Measurements from ENCODE around the gene TROAP. TPM values are rescaled to one million over a fixed set of nuclear protein-coding genes. Genes with fewer than 3 reads are reported as not detected.
"Not testable (repeated sequence)": the region's sequence is repeated elsewhere in the genome, so short reads cannot be mapped to it uniquely, and the experiment has no call there.

Gene TROAP
- total RNA-seq, 1 donor from 2014 or later, result 3.1 TPM

DNA sequence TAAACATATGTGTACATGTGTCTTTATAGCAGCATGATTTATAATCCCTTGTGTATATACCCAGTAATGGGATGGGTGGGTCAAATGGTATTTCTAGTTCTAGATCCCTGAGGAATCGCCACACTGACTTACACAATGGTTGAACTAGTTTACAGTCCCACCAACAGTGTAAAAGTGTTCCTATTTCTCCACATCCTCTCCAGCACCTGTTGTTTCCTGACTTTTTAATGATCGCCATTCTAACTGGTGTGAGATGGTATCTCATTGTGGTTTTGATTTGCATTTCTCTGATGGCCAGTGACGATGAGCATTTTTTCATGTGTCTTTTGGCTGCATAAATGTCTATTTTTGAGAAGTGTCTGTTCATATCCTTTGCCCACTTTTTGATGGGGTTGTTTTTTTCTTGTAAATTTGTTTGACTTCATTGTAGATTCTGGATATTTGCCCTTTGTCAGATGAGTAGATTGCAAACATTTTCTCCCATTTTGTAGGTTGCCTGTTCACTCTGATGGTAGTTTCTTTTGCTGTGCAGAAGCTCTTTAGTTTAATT is 12.5 kb upstream of the TROAP start:
- not testable (repeated sequence) for H3K4me3 ChIP-seq (ENCODE audit: low read length in 3 of 3); H3K4me1 ChIP-seq (ENCODE audit: control insufficient read depth in 3 of 3, insufficient read depth in 3 of 3, low read length in 3 of 3); H3K9ac ChIP-seq (ENCODE audit: low read depth in 1 of 3, low read length in 3 of 3); H3K27ac ChIP-seq (ENCODE audit: low read depth, low read length); H3K9me3 ChIP-seq (ENCODE audit: control insufficient read depth in 3 of 3, low read length in 3 of 3); H3K27me3 ChIP-seq (ENCODE audit: control insufficient read depth in 3 of 3, insufficient read depth in 3 of 3, low read length in 3 of 3); H3K36me3 ChIP-seq (ENCODE audit: control insufficient read depth in 3 of 3, insufficient read depth in 3 of 3, low read length in 3 of 3)

DNA sequence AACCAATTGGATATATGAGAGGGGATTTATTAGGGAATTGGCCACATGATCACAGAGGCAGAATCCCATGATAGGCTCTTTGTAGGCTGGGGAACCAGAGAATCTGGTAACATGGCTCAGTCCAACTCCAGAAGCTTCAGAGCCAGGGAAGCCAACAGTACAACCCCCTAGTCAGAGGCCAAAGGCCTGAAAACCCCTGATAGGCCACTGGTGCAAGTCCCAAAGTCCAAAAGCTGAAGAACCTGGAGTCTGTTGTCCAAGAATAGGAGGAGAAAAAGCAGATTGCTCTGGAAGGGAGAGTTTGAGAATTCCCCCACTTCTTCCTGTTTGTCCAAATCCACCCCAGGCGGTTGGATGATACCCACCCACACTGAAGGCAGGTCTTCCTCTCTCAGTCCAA is 8.2 kb upstream of the TROAP start:
- Histone ChIP-seq H3K4me1 (ENCODE audit: control insufficient read depth in 3 of 3, insufficient read depth in 3 of 3, low read length in 3 of 3) (no peaks in the 10 kb centered on the region), H3K27me3 (ENCODE audit: control insufficient read depth in 3 of 3, insufficient read depth in 3 of 3, low read length in 3 of 3) (no peaks in the 10 kb centered on the region), H3K36me3 (ENCODE audit: control insufficient read depth in 3 of 3, insufficient read depth in 3 of 3, low read length in 3 of 3) (no peaks in the 10 kb centered on the region), H3K9ac (ENCODE audit: low read depth in 1 of 3, low read length in 3 of 3) (no peak overlapping the region), H3K4me3 (ENCODE audit: low read length in 3 of 3) (no peak overlapping the region), H3K9me3 (ENCODE audit: control insufficient read depth in 3 of 3, low read length in 3 of 3) (no peaks in the 10 kb centered on the region), H3K27ac (ENCODE audit: low read depth, low read length) (no peak overlapping the region)

DNA sequence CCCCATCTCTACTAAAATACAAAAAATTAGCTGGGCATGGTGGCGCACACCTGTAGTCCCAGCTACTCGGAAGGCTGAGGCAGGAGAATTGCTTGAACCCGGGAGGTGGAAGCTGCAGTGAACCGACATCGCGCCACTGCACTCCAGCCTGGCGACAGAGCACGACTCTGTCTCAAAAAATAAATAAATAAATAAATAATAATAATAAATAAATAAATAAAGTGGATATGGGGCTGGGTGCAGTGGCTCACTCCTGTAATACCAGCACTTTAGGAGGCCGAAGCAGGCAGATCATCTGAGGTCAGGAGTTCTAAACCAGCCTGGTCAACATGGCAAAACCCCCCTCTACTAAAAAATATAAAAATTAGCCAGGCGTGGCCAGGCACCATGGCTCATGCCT is 5.9 kb upstream of the TROAP start:
- not testable (repeated sequence) for H3K9me3 ChIP-seq (ENCODE audit: control insufficient read depth in 3 of 3, low read length in 3 of 3); H3K9ac ChIP-seq (ENCODE audit: low read depth in 1 of 3, low read length in 3 of 3); H3K27ac ChIP-seq (ENCODE audit: low read depth, low read length); H3K27me3 ChIP-seq (ENCODE audit: control insufficient read depth in 3 of 3, insufficient read depth in 3 of 3, low read length in 3 of 3); H3K4me3 ChIP-seq (ENCODE audit: low read length in 3 of 3); H3K36me3 ChIP-seq (ENCODE audit: control insufficient read depth in 3 of 3, insufficient read depth in 3 of 3, low read length in 3 of 3); H3K4me1 ChIP-seq (ENCODE audit: control insufficient read depth in 3 of 3, insufficient read depth in 3 of 3, low read length in 3 of 3)

GRCh38 chr12:49320411-49321103 is 2.5 kb upstream of the TROAP start:
- not testable (repeated sequence) for H3K27me3 ChIP-seq (ENCODE audit: control insufficient read depth in 3 of 3, insufficient read depth in 3 of 3, low read length in 3 of 3); H3K4me3 ChIP-seq (ENCODE audit: low read length in 3 of 3); H3K27ac ChIP-seq (ENCODE audit: low read depth, low read length); H3K36me3 ChIP-seq (ENCODE audit: control insufficient read depth in 3 of 3, insufficient read depth in 3 of 3, low read length in 3 of 3); H3K9ac ChIP-seq (ENCODE audit: low read depth in 1 of 3, low read length in 3 of 3); H3K9me3 ChIP-seq (ENCODE audit: control insufficient read depth in 3 of 3, low read length in 3 of 3)
- peaks cover 6 to 14% (median 13%) of the 10 kb centered on the region in 3 donors for H3K4me1 ChIP-seq (ENCODE audit: control insufficient read depth in 3 of 3, insufficient read depth in 3 of 3, low read length in 3 of 3)

GRCh38 chr12:49322367-49322707 is 718 bp upstream of the TROAP start:
- Histone ChIP-seq H3K4me1 (ENCODE audit: control insufficient read depth in 3 of 3, insufficient read depth in 3 of 3, low read length in 3 of 3) (peaks cover 6 to 14% (median 13%) of the 10 kb centered on the region in 3 donors), H3K9ac (ENCODE audit: low read depth in 1 of 3, low read length in 3 of 3) (peak overlapping the region; percentile 55 to 83 (median 65)), H3K36me3 (ENCODE audit: control insufficient read depth in 3 of 3, insufficient read depth in 3 of 3, low read length in 3 of 3) (no peaks in the 10 kb centered on the region), H3K9me3 (ENCODE audit: control insufficient read depth in 3 of 3, low read length in 3 of 3) (no peaks in the 10 kb centered on the region), H3K27ac (ENCODE audit: low read depth, low read length) (no peak overlapping the region), H3K27me3 (ENCODE audit: control insufficient read depth in 3 of 3, insufficient read depth in 3 of 3, low read length in 3 of 3) (no peaks in the 10 kb centered on the region), H3K4me3 (ENCODE audit: low read length in 3 of 3) (peak overlapping the region; percentile 73 to 87 (median 76))

- H3K4me1 ChIP-seq (ENCODE audit: control insufficient read depth in 3 of 3, insufficient read depth in 3 of 3, low read length in 3 of 3), result peaks cover 6 to 14% (median 13%) of the 10 kb centered on the region in 3 donors
- peak overlapping the region; percentile 61 to 71 (median 66) for H3K9ac ChIP-seq (ENCODE audit: low read depth in 1 of 3, low read length in 3 of 3)
- H3K27me3 ChIP-seq (ENCODE audit: control insufficient read depth in 3 of 3, insufficient read depth in 3 of 3, low read length in 3 of 3), result no peaks in the 10 kb centered on the region
- H3K27ac ChIP-seq (ENCODE audit: low read depth, low read length), result no peak overlapping the region
- H3K4me3 ChIP-seq (ENCODE audit: low read length in 3 of 3), result peak overlapping the region; percentile 78 to 91 (median 82)
- H3K36me3 ChIP-seq (ENCODE audit: control insufficient read depth in 3 of 3, insufficient read depth in 3 of 3, low read length in 3 of 3), result no peaks in the 10 kb centered on the region
- H3K9me3 ChIP-seq (ENCODE audit: control insufficient read depth in 3 of 3, low read length in 3 of 3), result no peaks in the 10 kb centered on the region
Observed at GRCh38 chr12:49323524-49324097, 556 bp downstream of the TROAP start.

DNA sequence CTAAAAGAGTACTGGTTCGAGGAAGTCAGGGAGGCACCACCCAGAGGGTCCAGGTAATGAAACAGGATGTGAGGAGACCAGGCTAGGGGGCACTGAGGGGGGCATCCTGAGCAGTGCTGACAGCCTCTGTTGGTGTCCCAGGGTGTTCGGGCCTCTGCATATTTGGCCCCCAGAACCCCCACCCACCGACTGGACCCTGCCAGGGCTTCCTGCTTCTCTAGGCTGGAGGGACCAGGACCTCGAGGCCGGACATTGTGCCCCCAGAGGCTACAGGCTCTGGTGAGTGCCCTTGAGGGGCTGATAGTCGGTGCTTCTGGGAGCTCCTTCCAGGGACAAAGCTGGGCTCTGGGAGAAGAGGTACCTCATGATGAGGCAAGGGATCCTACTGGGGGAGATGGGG is 2.6 kb downstream of the TROAP start:
- Histone ChIP-seq H3K4me3 (ENCODE audit: low read length in 3 of 3) (no peak overlapping the region), H3K27ac (ENCODE audit: low read depth, low read length) (no peak overlapping the region), H3K9me3 (ENCODE audit: control insufficient read depth in 3 of 3, low read length in 3 of 3) (no peaks in the 10 kb centered on the region), H3K36me3 (ENCODE audit: control insufficient read depth in 3 of 3, insufficient read depth in 3 of 3, low read length in 3 of 3) (no peaks in the 10 kb centered on the region), H3K9ac (ENCODE audit: low read depth in 1 of 3, low read length in 3 of 3) (no peak overlapping the region), H3K27me3 (ENCODE audit: control insufficient read depth in 3 of 3, insufficient read depth in 3 of 3, low read length in 3 of 3) (no peaks in the 10 kb centered on the region), H3K4me1 (ENCODE audit: control insufficient read depth in 3 of 3, insufficient read depth in 3 of 3, low read length in 3 of 3) (peaks cover 6 to 14% (median 13%) of the 10 kb centered on the region in 3 donors)

- Histone ChIP-seq H3K4me1 (ENCODE audit: control insufficient read depth in 3 of 3, insufficient read depth in 3 of 3, low read length in 3 of 3) (peaks cover 9 to 17% (median 13%) of the 10 kb centered on the region in 3 donors), H3K4me3 (ENCODE audit: low read length in 3 of 3) (no peak overlapping the region), H3K9me3 (ENCODE audit: control insufficient read depth in 3 of 3, low read length in 3 of 3) (no peaks in the 10 kb centered on the region), H3K27me3 (ENCODE audit: control insufficient read depth in 3 of 3, insufficient read depth in 3 of 3, low read length in 3 of 3) (peaks cover 0 to 10% (median 7%) of the 10 kb centered on the region in 3 donors), H3K36me3 (ENCODE audit: control insufficient read depth in 3 of 3, insufficient read depth in 3 of 3, low read length in 3 of 3) (no peaks in the 10 kb centered on the region), H3K27ac (ENCODE audit: low read depth, low read length) (no peak overlapping the region), H3K9ac (ENCODE audit: low read depth in 1 of 3, low read length in 3 of 3) (no peak overlapping the region)
Observed at GRCh38 chr12:49327368-49327767, 4.3 kb downstream of the TROAP start.

DNA sequence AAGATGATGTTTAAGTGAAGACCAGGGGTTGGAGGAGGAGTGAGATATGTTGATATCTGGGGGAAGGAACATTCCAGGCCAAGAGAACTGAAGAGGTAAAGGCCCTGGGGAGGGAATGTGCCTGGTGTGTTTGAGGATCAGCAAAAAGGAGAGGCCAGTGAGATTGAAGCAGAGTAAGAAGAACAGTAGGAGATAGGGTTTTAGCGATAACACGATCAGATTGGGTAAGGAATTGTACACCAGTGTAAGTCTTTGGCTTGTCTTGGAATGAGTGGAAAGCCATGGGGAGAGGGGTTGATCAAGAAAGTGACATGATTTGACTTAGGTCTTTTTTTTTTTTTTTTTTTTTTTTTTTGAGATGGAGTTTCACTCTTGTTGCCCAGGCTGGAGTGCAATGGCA is 4.8 kb downstream of the TROAP start:
- no peaks in the 10 kb centered on the region for H3K36me3 ChIP-seq (ENCODE audit: control insufficient read depth in 3 of 3, insufficient read depth in 3 of 3, low read length in 3 of 3)
- H3K9ac ChIP-seq (ENCODE audit: low read depth in 1 of 3, low read length in 3 of 3), result no peak overlapping the region
- peaks cover 8 to 17% (median 13%) of the 10 kb centered on the region in 3 donors for H3K4me1 ChIP-seq (ENCODE audit: control insufficient read depth in 3 of 3, insufficient read depth in 3 of 3, low read length in 3 of 3)
- no peak overlapping the region for H3K27ac ChIP-seq (ENCODE audit: low read depth, low read length)
- H3K27me3 ChIP-seq (ENCODE audit: control insufficient read depth in 3 of 3, insufficient read depth in 3 of 3, low read length in 3 of 3), result peaks cover 0 to 12% (median 10%) of the 10 kb centered on the region in 3 donors
- no peak overlapping the region for H3K4me3 ChIP-seq (ENCODE audit: low read length in 3 of 3)
- no peaks in the 10 kb centered on the region for H3K9me3 ChIP-seq (ENCODE audit: control insufficient read depth in 3 of 3, low read length in 3 of 3)

DNA sequence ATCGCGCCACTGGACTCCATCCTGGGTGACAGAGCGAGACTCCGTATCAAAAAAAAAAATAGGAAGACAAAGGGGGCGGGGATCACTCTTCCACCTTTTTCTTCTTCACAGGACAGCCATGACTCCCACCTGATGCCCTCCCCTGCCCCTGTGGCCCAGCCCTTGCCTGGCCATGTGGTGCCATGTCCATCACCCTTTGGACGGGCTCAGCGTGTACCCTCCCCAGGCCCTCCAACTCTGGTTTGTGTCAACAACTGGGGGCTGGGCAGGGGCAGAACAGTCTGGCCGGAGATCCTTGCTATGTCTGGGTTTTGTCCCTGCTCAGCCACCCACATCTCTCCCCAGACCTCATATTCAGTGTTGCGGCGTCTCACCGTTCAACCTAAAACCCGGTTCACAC is 5.8 kb downstream of the TROAP start:
- H3K9ac ChIP-seq (ENCODE audit: low read depth in 1 of 3, low read length in 3 of 3), result no peak overlapping the region
- H3K27ac ChIP-seq (ENCODE audit: low read depth, low read length), result no peak overlapping the region
- peaks cover 5 to 17% (median 10%) of the 10 kb centered on the region in 3 donors for H3K27me3 ChIP-seq (ENCODE audit: control insufficient read depth in 3 of 3, insufficient read depth in 3 of 3, low read length in 3 of 3)
- no peaks in the 10 kb centered on the region for H3K36me3 ChIP-seq (ENCODE audit: control insufficient read depth in 3 of 3, insufficient read depth in 3 of 3, low read length in 3 of 3)
- H3K4me1 ChIP-seq (ENCODE audit: control insufficient read depth in 3 of 3, insufficient read depth in 3 of 3, low read length in 3 of 3), result peaks cover under 1 to 11% (median 7%) of the 10 kb centered on the region in 3 donors
- H3K9me3 ChIP-seq (ENCODE audit: control insufficient read depth in 3 of 3, low read length in 3 of 3), result no peaks in the 10 kb centered on the region
- H3K4me3 ChIP-seq (ENCODE audit: low read length in 3 of 3), result no peak overlapping the region
